GM21526 (cell line): ENCODE results near the gene SPHK1.
A peak's percentile ranks its signal among the peaks of the same experiment; 100 is the strongest.

Source experiments
- ATAC-seq: cut with Tn5 transposase; IDR thresholded peaks from one replicate; pipeline ENCODE4 v1.9.1; 2021; ENCODE audit warnings: moderate library complexity; ENCODE audit not compliant: unreplicated experiment, low FRiP score

The SPHK1 gene

DNA sequence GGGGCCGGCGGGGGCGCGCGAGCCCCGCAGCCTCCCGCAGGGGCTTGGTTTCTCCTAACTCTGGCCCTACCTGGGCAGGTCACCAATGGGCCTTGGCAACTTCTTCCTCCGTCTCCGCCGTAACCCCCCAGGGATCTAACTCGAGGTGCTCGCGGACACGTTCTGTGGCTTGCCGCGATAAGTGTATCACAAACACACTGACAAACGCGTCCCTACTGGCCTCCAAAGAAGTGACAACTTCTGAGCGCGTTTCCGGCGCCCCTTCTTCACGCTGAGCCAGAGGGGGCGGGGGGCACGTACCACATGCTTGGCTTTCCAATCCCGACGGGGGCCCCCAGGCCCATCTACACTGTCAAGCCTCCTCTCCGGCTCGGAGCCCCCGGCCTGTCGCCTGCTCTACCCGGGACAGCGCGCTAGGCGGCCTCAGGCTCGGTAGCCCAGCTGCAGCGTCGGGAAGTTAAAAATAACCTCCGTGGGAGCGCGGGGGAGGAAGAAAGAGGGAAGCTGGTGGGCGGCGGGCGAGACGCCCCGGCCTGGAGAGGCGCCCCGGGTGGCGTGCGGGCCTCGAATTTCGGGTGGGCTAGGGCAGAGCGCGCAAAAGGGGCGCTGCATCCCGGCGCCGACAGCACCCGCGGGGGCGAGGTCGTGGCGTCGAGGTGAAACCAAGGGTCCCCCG is 725 bp upstream of the SPHK1 start:
- ATAC-seq: peak; percentile 30

DNA sequence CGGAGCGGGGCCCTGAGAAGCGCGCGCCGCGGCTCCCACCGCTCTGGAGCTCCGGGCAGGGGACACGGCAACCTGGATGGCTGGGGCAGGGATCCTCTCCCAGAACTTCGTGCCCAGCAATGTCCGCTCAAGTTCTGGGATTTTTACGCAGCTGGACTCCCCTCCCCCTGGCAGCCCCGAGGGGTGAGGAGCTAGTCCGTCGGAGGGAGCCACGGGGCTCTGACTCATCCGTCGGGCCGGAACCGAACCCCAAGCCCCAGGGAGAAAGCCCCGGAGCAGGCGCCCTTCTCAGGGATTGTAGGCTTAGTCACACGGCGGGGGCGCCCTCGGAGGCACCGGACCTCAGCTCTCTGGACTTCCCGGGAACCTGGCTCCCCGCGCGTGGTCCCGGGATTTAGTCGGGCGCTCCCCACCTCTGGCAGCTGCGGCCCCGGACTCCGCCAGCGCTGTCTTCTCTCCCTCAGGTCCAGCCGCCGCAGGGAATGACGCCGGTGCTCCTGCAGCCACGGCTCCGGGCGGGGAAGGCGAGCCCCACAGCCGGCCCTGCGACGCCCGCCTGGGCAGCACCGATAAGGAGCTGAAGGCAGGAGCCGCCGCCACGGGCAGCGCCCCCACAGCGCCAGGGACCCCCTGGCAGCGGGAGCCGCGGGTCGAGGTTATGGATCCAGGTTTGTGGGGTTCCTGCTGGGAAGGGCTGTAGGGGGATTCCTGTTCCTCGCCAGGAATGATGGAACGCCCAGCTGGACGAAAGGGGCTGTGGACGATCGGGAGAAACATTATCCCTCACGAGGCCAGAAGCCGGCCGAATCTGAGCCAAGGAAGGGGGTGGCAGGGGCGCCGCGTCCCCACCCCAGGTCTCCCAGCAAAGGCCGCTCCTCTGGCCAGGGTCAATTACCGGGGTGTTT is 830 bp downstream of the SPHK1 start:
- no peak for ATAC-seq

DNA sequence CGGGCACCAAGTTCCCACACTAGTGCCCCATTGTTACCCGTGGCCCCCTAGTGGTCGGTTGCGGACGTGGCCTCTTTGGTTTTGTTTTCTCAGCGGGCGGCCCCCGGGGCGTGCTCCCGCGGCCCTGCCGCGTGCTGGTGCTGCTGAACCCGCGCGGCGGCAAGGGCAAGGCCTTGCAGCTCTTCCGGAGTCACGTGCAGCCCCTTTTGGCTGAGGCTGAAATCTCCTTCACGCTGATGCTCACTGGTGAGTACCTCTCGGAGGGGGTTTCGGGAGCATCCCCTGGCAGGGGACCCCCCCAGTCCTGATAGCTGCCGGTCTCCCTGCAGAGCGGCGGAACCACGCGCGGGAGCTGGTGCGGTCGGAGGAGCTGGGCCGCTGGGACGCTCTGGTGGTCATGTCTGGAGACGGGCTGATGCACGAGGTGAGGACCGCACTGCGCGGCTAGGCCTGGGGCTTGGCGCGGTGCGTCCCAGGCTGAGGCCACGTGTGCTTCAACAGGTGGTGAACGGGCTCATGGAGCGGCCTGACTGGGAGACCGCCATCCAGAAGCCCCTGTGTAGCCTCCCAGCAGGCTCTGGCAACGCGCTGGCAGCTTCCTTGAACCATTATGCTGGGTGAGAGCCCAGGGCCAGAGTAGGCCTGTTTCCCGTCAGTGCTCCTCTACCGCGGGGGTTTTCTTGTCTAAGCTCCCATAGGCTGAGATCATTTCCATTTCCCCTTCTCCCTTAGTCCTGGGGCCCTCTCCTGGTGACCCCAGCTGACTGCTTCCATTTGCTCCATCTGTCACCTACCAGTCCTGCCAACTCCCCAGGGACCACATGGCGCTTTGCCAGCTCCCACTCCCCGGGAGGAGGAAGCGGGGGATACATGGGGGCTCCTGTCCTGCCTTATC is 1.7 kb downstream of the SPHK1 start:
- ATAC-seq: no peak

DNA sequence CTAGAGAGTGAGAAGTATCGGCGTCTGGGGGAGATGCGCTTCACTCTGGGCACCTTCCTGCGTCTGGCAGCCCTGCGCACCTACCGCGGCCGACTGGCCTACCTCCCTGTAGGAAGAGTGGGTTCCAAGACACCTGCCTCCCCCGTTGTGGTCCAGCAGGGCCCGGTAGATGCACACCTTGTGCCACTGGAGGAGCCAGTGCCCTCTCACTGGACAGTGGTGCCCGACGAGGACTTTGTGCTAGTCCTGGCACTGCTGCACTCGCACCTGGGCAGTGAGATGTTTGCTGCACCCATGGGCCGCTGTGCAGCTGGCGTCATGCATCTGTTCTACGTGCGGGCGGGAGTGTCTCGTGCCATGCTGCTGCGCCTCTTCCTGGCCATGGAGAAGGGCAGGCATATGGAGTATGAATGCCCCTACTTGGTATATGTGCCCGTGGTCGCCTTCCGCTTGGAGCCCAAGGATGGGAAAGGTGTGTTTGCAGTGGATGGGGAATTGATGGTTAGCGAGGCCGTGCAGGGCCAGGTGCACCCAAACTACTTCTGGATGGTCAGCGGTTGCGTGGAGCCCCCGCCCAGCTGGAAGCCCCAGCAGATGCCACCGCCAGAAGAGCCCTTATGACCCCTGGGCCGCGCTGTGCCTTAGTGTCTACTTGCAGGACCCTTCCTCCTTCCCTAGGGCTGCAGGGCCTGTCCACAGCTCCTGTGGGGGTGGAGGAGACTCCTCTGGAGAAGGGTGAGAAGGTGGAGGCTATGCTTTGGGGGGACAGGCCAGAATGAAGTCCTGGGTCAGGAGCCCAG is 2.8 kb downstream of the SPHK1 start:
- no peak for ATAC-seq

DNA sequence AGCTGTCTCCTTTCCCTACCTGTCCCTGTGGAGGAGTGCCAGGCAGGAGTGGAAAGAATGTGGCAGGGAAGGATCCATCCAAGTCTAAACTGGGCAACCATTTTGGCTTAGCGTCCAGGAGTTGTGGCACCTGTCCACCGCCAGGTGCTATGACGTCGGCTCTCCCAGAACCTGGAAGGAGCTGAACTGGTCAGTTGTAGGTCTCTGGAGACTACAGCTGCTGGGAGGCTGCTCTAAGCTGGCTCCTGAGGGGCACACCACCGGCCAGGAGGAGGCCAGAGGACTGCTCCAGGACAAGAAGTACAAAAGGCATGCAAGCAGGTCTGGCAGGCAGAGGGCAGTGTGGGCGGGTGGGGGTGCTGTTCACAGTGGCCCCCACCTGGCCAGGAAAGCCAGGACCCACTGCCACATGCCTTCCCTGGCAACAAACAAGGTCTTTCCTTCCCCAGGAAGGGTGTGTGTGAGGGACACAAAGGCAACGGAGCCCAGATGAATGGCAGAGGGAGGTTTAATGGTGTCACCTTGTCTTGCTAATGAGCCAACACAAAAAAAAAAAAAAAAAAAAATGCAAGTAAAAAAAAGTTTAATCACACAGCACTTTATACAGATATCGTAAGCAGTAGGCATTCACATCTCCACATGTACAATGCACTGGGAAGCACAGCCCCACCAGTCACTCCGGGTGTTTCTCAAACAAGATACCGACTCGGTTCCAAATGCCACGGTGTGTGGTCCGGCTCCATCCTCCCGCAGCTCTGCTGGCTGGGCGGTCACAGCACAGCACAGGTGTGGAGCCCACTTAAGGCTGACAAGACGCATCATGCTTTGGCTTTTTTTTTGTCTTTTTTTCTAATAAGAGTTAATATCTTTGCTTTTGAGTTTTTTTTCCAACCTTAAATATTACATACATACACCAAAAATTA is 4.8 kb downstream of the SPHK1 start:
- ATAC-seq: no peak

DNA sequence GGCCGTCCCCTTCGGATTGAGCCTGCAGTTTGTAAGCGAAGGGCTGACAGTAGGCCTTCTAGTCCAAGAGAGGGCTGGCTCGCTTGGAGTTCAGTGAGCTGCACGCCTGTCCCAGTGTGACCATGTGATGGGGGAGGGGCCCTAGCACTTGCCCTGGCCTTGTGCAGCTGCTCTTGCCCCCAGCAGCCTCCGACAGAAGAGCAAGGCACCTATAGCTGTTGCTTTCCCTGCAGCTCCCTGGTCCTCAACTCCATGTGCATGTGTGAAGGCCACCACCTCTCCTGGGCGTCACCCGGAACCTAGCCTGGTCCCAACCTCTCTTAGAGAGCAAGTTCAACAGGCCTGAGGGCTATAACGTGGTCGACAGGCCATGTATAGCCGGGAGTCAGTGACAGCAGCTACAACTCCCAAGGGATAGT is 5.6 kb downstream of the SPHK1 start:
- no peak for ATAC-seq

DNA sequence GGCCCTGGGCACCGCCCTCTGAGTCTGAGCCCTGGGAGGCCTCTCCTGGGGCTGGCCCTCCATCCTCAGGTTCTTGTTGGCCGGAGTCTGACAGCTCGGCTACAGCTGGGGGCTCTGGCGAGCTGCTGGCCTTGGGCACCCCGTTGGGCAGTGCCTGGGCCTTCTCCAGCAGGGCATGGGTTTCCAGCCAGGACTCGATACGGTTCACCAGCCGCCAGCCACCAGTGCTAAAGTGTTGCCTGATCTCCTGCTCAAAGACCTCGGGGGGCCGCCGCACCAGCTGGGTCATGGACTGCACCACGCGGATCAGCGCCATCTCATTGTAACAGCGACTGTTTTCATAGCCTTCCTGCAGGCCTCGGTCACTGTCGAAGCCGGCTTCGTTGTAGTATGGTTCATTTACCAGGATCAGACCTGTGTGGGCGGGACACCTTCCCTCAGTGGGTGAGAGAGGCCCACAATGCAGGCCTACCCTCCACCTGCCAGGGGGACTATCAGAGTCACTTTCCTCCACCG is 6.8 kb downstream of the SPHK1 start:
- no peak for ATAC-seq

DNA sequence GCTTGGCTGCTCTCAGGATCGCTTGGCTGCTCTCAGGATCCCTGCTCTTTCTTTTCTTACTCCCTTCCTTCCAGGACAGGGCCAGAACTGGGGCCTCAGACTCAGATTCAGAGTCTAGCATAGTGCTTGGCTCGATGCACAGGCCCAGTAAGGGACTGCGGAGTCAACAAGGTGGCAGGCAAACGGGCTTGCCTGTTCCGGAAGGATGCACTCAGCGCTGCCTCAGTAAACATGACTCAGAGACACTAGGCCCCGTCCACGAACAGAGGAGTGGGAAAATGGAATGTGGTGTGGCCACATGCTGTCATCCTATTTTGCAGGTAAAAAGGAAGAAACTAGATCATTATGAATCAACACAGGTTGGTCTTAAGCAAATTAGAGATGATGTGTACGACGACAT is 9.8 kb downstream of the SPHK1 start:
- no peak for ATAC-seq

DNA sequence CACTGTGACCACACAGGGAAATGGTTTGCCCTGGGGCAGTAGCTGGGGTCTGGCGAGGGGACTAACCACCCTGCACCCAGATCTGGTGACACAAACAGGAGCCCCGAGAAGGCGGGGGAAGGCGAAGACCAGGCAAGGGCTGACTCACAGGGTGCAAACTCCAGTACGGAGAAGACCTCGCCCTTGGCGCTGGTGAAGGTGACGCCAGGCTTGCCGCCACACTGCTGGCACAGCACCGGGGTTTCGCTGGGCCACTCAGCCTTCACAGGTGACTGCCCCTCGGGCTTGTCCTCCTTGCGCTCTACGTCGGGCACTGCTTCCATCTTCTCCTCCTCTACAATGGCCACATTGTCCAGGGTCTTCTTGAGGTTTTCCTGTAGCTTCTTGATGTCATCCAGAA is 11.6 kb downstream of the SPHK1 start:
- no peak for ATAC-seq

DNA sequence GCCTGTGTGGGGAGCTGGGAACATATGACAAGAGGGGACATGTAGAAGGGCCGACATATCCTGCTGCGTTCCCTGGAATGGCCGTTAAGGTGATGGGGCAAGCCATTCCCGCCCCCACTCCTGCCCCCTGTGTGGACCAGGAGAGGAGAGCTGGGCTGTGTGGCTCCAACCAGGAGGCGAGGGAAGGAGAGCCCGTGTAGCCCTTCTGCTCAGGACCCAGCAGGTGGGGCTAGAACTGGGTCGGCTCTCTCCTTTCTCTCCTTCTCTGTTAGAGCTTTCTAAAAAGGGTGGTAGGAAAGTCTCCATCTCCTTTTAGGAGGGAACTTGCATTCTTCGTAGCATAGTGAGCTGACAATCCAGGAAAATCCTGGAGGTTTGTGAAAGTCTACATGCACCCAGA is 12.8 kb downstream of the SPHK1 start:
- no peak for ATAC-seq

DNA sequence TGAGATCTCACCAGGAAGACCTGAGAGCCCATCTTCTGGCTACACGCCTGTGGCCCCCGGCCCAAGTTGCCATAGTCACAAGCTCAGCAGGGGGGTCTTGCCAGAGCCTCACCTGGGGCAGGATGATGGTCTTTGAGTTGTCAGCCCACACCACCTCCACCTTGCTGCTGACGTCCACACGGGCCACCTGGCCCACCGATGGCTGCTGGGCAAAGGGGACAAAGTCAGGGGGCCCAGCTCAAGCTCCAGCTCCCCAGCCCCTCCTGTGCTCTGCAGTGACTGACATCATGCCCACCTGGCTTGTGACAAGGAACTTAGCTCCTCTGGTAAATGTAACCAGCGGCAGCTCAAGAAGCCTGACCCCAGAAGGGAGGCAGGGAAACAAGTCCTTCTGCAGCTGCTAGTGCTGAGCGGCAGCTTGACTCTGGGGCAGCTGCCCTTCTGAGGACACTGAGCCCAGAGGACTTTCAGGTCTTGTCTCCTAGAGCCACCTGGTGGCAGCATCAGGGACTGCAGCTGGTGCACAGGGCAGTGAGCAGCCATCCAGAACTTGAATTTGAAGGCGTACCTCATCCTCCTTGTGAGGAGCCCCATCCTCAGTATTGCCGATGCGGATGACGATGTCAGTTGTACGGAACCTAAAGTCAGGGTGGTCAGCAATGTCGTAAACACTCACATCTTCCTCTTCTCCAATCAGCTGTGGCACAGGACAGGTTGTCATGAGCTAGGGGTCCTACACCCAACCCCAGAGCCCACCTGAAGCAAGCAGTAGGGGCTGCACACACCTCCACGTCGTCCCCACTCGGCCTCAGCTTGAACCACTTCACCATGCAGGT is 13.5 kb downstream of the SPHK1 start:
- no peak for ATAC-seq

DNA sequence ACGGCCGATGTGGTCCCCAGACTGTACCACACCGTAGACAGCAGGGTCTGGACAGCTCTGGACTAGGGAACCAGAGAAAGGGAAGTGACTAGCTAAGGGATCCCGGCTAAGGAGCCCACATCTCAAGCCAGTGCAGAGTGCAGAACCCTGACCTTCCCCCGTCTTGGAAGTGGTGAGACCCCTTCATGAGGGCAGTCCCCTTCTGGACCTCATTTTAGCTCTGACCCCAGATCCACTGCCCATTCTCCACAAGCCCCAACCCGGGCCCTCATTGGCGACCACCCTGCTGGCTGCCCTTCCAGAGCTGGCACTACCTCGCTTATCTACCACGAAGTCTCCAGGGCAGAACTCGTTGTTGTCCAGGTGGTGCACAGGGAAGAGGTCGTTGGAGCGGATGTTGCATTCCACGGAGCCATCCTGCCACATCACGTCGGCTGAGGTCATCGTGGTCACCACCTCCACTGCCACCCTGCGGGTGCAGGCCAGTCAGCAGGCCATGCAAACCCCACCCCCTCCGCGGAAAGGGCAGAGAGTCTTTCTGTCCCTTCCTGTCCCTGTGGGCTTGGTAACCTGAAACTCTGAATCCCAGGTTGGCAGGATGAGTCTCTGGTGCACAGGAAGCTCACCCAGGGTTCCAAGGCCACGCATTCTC is 14.2 kb downstream of the SPHK1 start:
- no peak for ATAC-seq

DNA sequence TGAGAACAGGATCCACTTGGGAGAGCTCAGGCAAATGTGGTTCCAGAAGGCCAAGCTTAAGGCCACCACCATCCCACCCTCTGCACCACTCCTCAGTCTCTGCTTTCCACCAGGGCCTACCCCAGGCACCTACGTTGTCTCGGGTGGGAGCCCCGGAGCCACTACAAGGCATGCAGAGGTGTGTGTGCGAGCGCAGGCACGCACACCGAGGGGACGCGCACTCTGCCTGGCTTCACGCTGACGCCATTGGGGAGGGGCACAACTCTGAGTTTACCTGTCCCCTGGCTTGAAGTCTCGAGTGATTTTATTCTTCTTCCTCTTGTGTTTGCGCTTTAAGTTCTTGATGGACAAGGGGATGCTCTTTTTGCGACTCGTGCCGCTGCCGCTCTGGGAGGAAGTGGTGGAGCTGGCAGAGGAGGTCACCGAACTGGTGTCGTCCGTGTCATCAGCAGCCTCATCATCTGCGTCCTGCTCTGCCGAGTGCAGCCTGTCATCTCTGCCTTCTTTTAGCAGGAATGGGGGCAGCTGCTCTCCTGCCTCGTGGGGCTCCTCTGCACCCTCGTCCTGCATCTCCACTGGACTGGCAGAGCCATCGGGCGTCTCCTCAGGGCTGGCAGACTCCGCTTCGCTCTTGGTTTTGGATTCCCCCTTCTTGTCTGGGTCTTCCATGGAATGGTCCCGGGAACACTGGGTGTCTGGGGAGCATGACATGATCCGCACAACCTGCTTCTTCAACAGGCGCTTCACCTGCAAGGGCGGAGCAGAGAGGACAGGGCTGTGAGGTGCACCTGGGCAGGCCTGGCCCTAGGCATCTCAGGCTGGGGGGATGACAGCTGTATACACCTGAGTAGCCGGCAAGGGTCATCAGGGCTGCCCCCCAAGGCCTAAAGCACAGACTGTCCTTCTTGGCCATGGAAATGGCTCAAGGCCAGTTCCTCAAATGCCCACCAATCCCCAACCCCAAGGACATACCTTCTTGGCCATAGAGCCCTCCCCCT is 15.1 kb downstream of the SPHK1 start:
- ATAC-seq: no peak

DNA sequence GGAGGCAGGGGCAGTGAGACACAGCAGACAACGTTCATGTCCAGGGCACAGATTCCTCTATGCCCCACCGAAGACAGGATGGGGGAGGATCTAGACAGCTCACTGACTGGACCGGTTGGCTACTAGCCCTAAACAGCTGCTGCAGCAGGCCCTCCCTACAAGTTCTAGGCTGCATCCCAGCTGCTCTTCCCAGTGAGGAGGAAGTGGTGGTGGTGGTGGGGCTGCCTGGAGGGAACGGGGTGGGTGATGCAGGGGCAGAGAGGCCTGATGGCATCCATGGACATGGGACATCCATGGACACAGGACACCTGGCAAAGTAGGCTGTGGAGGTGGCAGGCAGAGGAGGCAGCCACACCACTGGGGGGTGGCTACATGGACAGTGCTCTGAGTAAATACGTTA is 18.3 kb downstream of the SPHK1 start:
- ATAC-seq: no peak

DNA sequence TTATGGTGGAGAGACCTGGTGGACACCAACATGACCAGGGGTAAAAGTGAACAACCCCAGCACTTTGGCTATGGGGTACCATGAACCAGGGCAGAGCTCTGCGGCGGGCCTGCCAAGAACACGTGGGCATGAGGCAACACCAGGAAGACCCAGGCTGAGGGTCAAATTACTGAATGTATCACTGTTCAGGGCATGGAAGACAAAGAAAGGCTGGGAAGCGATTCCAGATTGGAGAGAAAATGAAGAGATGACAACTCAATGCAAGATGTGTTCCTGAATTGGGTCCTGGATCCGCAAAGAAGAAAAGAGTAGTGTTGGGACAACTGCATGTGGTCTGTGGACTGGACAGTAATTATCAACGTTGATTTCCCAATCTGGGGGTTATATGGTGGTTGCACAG is 19.8 kb downstream of the SPHK1 start:
- ATAC-seq: no peak

DNA sequence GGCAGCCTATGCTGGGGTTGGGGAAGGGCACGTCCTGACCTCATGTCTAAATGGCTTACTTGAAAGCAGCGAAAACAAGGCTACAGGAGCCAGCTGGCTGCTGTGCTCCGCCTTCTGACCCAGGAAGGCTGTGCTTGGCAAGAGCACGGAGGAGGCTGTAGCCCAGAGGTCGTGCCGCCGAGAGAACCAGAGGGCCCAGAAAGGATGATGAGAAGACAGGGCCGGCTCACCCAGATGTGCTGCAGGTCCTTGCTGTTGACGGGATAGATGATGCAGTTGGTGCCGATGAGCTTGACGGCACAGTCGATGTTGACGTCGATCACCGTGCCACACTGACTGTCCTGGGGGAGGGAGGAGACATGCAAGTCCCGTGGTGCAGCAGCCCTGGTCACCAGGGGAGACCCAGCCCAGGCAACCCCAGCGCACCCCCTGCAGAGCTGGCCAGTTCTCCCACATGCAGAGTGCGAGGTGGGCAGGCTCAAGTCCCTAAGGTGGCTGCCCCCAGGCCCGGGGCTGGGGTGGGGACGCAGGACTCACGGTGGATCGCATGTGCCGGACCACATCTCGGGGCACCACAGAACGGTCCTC is 20.7 kb downstream of the SPHK1 start:
- ATAC-seq: no peak
